KMS-11 (cell line): ENCODE results near the gene NKAIN2.

Source experiments
- H2AFZ ChIP-seq: fragments of 200-600 bp; sonication (generic); 2 replicates; pipeline ENCODE4 v1.6.1; 2016; ENCODE audit warnings: antibody characterized with exemption, mixed run types, low read depth
- H3K27ac ChIP-seq: fragments of 200-600 bp; sonication (generic); 2 replicates; pipeline ENCODE4 v1.6.1; 2016; ENCODE audit warnings: mild to moderate bottlenecking, mixed run types
- H3K27me3 ChIP-seq: fragments of 200-600 bp; sonication (generic); 2 replicates; pipeline ENCODE4 v1.6.1; 2017; ENCODE audit warnings: mild to moderate bottlenecking, low read depth, mixed run types, moderate library complexity; ENCODE audit not compliant: insufficient read depth
- H3K36me3 ChIP-seq: fragments of 200-600 bp; sonication (generic); 2 replicates; pipeline ENCODE4 v1.6.1; 2017; ENCODE audit warnings: mild to moderate bottlenecking, mixed run types; ENCODE audit not compliant: insufficient read depth
- H3K4me1 ChIP-seq: fragments of 200-600 bp; sonication (generic); 2 replicates; pipeline ENCODE4 v1.6.1; 2016; ENCODE audit warnings: mild to moderate bottlenecking, low read depth, mixed run types; ENCODE audit not compliant: poor library complexity, severe bottlenecking
- H3K4me2 ChIP-seq: fragments of 200-600 bp; sonication (generic); 2 replicates; pipeline ENCODE4 v1.7.0; 2016; ENCODE audit warnings: mild to moderate bottlenecking, mixed run types
- H3K4me3 ChIP-seq: fragments of 200-600 bp; sonication (generic); IDR thresholded peaks from 2 replicates; pipeline ENCODE4 v1.6.1; 2017; ENCODE audit warnings: low read depth, low read length, mixed read lengths; ENCODE audit not compliant: insufficient read depth
- H3K79me2 ChIP-seq: fragments of 200-600 bp; sonication (generic); 2 replicates; pipeline ENCODE4 v1.6.1; 2016; ENCODE audit warnings: low read depth, mixed run types; ENCODE audit not compliant: insufficient read depth
- H3K9ac ChIP-seq: fragments of 200-600 bp; sonication (generic); 2 replicates; pipeline ENCODE4 v1.6.1; 2016; ENCODE audit warnings: mild to moderate bottlenecking, mixed run types
- H4K20me1 ChIP-seq: fragments of 200-600 bp; sonication (generic); 2 replicates; pipeline ENCODE4 v1.6.1; 2016; ENCODE audit warnings: mild to moderate bottlenecking, mixed run types; ENCODE audit not compliant: insufficient read depth
- TF ChIP-seq, protein P1 (sequence below): fragments of 200-600 bp; sonication (generic); conservative IDR thresholded peaks from 2 replicates; pipeline ENCODE4 v1.6.1; 2017; ENCODE audit warnings: low read depth, mild to moderate bottlenecking, antibody characterized with exemption, low read length, moderate library complexity, mixed read lengths

The NKAIN2 gene

GRCh38 chr6:124758663-124759062, 955.0 kb downstream of the NKAIN2 start:
- H3K36me3 ChIP-seq, result no peaks in the 10 kb centered on the region
- H2AFZ ChIP-seq, result no peak overlapping the region
- H3K27ac ChIP-seq, result no peak overlapping the region
- H3K4me2 ChIP-seq, result no peak overlapping the region
- TF ChIP-seq, protein P1, sequence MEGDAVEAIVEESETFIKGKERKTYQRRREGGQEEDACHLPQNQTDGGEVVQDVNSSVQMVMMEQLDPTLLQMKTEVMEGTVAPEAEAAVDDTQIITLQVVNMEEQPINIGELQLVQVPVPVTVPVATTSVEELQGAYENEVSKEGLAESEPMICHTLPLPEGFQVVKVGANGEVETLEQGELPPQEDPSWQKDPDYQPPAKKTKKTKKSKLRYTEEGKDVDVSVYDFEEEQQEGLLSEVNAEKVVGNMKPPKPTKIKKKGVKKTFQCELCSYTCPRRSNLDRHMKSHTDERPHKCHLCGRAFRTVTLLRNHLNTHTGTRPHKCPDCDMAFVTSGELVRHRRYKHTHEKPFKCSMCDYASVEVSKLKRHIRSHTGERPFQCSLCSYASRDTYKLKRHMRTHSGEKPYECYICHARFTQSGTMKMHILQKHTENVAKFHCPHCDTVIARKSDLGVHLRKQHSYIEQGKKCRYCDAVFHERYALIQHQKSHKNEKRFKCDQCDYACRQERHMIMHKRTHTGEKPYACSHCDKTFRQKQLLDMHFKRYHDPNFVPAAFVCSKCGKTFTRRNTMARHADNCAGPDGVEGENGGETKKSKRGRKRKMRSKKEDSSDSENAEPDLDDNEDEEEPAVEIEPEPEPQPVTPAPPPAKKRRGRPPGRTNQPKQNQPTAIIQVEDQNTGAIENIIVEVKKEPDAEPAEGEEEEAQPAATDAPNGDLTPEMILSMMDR, result no peak
- no peaks in the 10 kb centered on the region for H3K27me3 ChIP-seq
- no peak overlapping the region for H3K4me3 ChIP-seq
- H3K79me2 ChIP-seq, result no peaks in the 10 kb centered on the region
- no peak overlapping the region for H3K9ac ChIP-seq
- no peaks in the 10 kb centered on the region for H4K20me1 ChIP-seq
- H3K4me1 ChIP-seq, result no peaks in the 10 kb centered on the region

GRCh38 chr6:124765280-124765679, 961.6 kb downstream of the NKAIN2 start:
- Histone ChIP-seq H4K20me1 (no peaks in the 10 kb centered on the region), H3K9ac (no peak overlapping the region), H3K27me3 (no peaks in the 10 kb centered on the region), H2AFZ (no peak overlapping the region), H3K36me3 (no peaks in the 10 kb centered on the region), H3K27ac (no peak overlapping the region), H3K4me2 (no peak overlapping the region), H3K79me2 (no peaks in the 10 kb centered on the region), H3K4me1 (no peaks in the 10 kb centered on the region), H3K4me3 (no peak overlapping the region)
- TF ChIP-seq, protein P1, result no peak

- H3K79me2 ChIP-seq, result no peaks in the 10 kb centered on the region
- H3K27ac ChIP-seq, result no peak overlapping the region
- no peak overlapping the region for H3K4me2 ChIP-seq
- H3K4me1 ChIP-seq, result no peaks in the 10 kb centered on the region
- H3K4me3 ChIP-seq, result no peak overlapping the region
- H3K27me3 ChIP-seq, result no peaks in the 10 kb centered on the region
- TF ChIP-seq, protein P1, result no peak
- no peak overlapping the region for H3K9ac ChIP-seq
- no peak overlapping the region for H2AFZ ChIP-seq
- H3K36me3 ChIP-seq, result no peaks in the 10 kb centered on the region
- no peaks in the 10 kb centered on the region for H4K20me1 ChIP-seq
Observed at GRCh38 chr6:124768224-124768623, 964.6 kb downstream of the NKAIN2 start.

GRCh38 chr6:124769811-124770544, 966.3 kb downstream of the NKAIN2 start:
- TF ChIP-seq, protein P1, result no peak
- Histone ChIP-seq H3K27me3 (no peaks in the 10 kb centered on the region), H3K4me3 (no peak overlapping the region), H4K20me1 (no peaks in the 10 kb centered on the region), H3K27ac (no peak overlapping the region), H3K9ac (no peak overlapping the region), H3K4me2 (no peak overlapping the region), H3K36me3 (no peaks in the 10 kb centered on the region), H3K4me1 (no peaks in the 10 kb centered on the region), H2AFZ (no peak overlapping the region), H3K79me2 (no peaks in the 10 kb centered on the region)
